ENCODE data around the gene GSDMA. TPM values are rescaled to one million over a fixed set of nuclear protein-coding genes. Genes with fewer than 3 reads are reported as not detected.

Gene GSDMA
- total and polyA plus RNA-seq, 9 of the 15 experiments (the other 6 are each of a cell fraction or from before 2014, with no cell fraction given), result 0.04 to 0.13 (median 0.07) TPM; not detected in 2

GRCh38 chr17:39939588-39940419 lies 23.0 kb upstream of the GSDMA start (continued):
- TF ChIP-seq VEZF1 (CRISPR knock-in tag; IDR thresholded peaks at IDR 0.05), result peak; percentile 84
- no peak for TF ChIP-seq EHMT2 (IDR thresholded peaks at IDR 0.05)
- no peak for TF ChIP-seq MECOM (CRISPR knock-in tag; IDR thresholded peaks at IDR 0.05)
- TF ChIP-seq ZNF316 (IDR thresholded peaks at IDR 0.05), result peak; percentile 30
- TF ChIP-seq GTF2F1 (IDR thresholded peaks at IDR 0.05; ENCODE audit: low read depth, low read length), result no peak
- no peak for TF ChIP-seq NR3C1 (CRISPR knock-in tag; IDR thresholded peaks at IDR 0.05)
- no peak for TF ChIP-seq BACH1 (tag; IDR thresholded peaks at IDR 0.05)
- TF ChIP-seq CGGBP1 (CRISPR knock-in tag; IDR thresholded peaks at IDR 0.05), result no peak
- peak; percentile 70; the same call in 1 of the 2 replicates for TF ChIP-seq JUN (IDR thresholded peaks at IDR 0.05; ENCODE audit: borderline replicate concordance, low read depth, low read length)
- TF ChIP-seq JUN (CRISPR knock-in tag; IDR thresholded peaks at IDR 0.05; ENCODE audit: borderline replicate concordance), result no peak
- TF ChIP-seq ZNF592 (IDR thresholded peaks at IDR 0.05), result no peak
- TF ChIP-seq ZNF551 (CRISPR knock-in tag; IDR thresholded peaks at IDR 0.05), result no peak
- TF ChIP-seq ZKSCAN1 (IDR thresholded peaks at IDR 0.05; ENCODE audit: low read depth, low read length), result no peak
- TF ChIP-seq ZBTB43 (CRISPR knock-in tag; IDR thresholded peaks at IDR 0.05), result no peak
- no peak for TF ChIP-seq ZNF511 (CRISPR knock-in tag; IDR thresholded peaks at IDR 0.05)
- TF ChIP-seq MCM5 (IDR thresholded peaks at IDR 0.05; ENCODE audit: low read depth), result no peak
- TF ChIP-seq RFX7 (CRISPR knock-in tag; IDR thresholded peaks at IDR 0.05), result no peak
- TF ChIP-seq MLLT1 (IDR thresholded peaks at IDR 0.05), result 0 out of 4 replicates have a peak, but pooled peaks of 1 of the 2 experiments have one; percentile 53
- peak; percentile 71 for TF ChIP-seq MAFG (tag; conservative IDR thresholded peaks at IDR 0.05)
- TF ChIP-seq XRCC3 (IDR thresholded peaks at IDR 0.05), result no peak

Measured in K562 (cell line).